Psoas muscle (tissue), 8 donors: ENCODE results near the gene ASB18. TPM values are rescaled to one million over a fixed set of nuclear protein-coding genes. Genes with fewer than 3 reads are reported as not detected.
A peak's percentile ranks its signal among the peaks of the same experiment; 100 is the strongest.

Experiments
- ATAC-seq, 4 donors: fragments of 200-7000 bp; cut with Tn5 transposase; one replicate each; pipeline ENCODE4 v1.9.1; 2020; ENCODE audit warnings: moderate library complexity in 3 of 4, mild to moderate bottlenecking in 2 of 4
- DNase-seq, 2 donors: peaks; one replicate each; pipeline ENCODE4 v3.0.0-alpha.2; 2020
- H3K27ac ChIP-seq: fragments of 200-600 bp; one replicate; pipeline ENCODE4 v1.8.0; 2022
- H3K27me3 ChIP-seq, 3 donors: fragments of 200-600 bp in 1 of 3; one replicate each; pipeline versions ENCODE4 v1.6.1 to v1.8.0; 2013 to 2022; ENCODE audit warnings: low read length in 2 of 3, mild to moderate bottlenecking in 2 of 3, moderate library complexity in 1 of 3; ENCODE audit not compliant: insufficient read depth in 3 of 3
- H3K36me3 ChIP-seq, 2 donors: fragments of 200-600 bp in 1 of 2; one replicate each; pipeline versions ENCODE4 v1.6.1 to v1.8.0; 2013 to 2022; ENCODE audit warnings: low read depth in 1 of 2, mild to moderate bottlenecking in 1 of 2, moderate library complexity in 1 of 2; ENCODE audit not compliant: insufficient read depth in 1 of 2
- H3K4me1 ChIP-seq: fragments of 200-600 bp; one replicate; pipeline ENCODE4 v1.8.0; 2022
- H3K4me3 ChIP-seq: fragments of 200-600 bp; one replicate; pipeline ENCODE4 v1.8.0; 2022; ENCODE audit warnings: mild to moderate bottlenecking
- H3K9me3 ChIP-seq: fragments of 200-600 bp; one replicate; pipeline ENCODE4 v1.8.0; 2022
- CTCF ChIP-seq: fragments of 200-600 bp; IDR thresholded peaks from one replicate; pipeline ENCODE4 v1.8.0; 2022; ENCODE audit warnings: antibody characterized with exemption
- WGBS, 3 donors: extraction: QIAGEN DNeasy Blood & Tissue Kit; methylation state at CpG; one replicate each; pipeline versions ENCODE4 v1.1.6 to v1.1.7; 2013; 5-methylcytosine and 5-hydroxymethylcytosine counted together
- intact Hi-C, 2 donors: fragments of 100-400 bp; cut with DNase I; formaldehyde crosslinking; loops; one replicate each; pipeline versions ENCODE4 v1.11.0 to v1.14.2; 2022
- polyA plus RNA-seq, 3 donors: library from polyadenylated mRNA; stranded (reverse); fragments of 200-250 nt; gene quantifications; one replicate each; pipeline ENCODE4 v1.2.3, GENCODE V29; 2013
- total RNA-seq, 4 donors: library from RNA; stranded (reverse); fragmentation: NEBNext Ultra II Directional in 2 of 4; extraction: Animal tissue kit (Norgen Biotek cat#: 25700) in 2 of 4; gene quantifications; one replicate each; pipeline versions ENCODE4 v1.2.1 to v1.2.4, GENCODE V29; 2021 to 2023
- donor health status: healthy with polysubstance abuse.
- donor health status: DM: no; HTN: no; CAD: no; lungs with moderate emphysema.
- donor health status: Bipolar disorder and iron deficiency.
- donor health status: healthy.
- donor health status: DM: yes; HTN: yes; CAD: no.
- donor health status: DM: no; HTN: no; CAD: no.
- donor health status: DM: no; HTN: no; CAD: no.
- donor health status: DM: yes; HTN: yes; CAD: no.

ASB18 gene
- total and polyA plus RNA-seq, 7 donors, result 0.04 to 9.3 (median 1.1) TPM

- no peaks in the 10 kb centered on the region for H3K36me3 ChIP-seq
- no peaks in the 10 kb centered on the region for H3K4me1 ChIP-seq
- intact Hi-C loops, result no loop called here
- no peak for DNase-seq
- H3K27me3 ChIP-seq, result no peaks in the 10 kb centered on the region
- no peak for ATAC-seq
- no peak overlapping the region for H3K27ac ChIP-seq
- H3K4me3 ChIP-seq, result no peak overlapping the region
- WGBS, 3 donors, result 88 to 96% (median 90%) methylated on average over 2 of the region's 2 CpGs
- H3K9me3 ChIP-seq, result no peaks in the 10 kb centered on the region
- no peak for TF ChIP-seq CTCF
Observed at GRCh38 chr2:236190674-236191073, 73.5 kb downstream of the ASB18 start.

GRCh38 chr2:236184701-236185100 lies 79.5 kb downstream of the ASB18 start:
- no peak for DNase-seq
- H3K27me3 ChIP-seq, result peaks cover 3 to 25% (median 3%) of the 10 kb centered on the region in 3 donors
- intact Hi-C loops, result loop anchor here in 1 of 2 donors (5.0 kb wide), 1 partner anchor 382 kb away; no protein-coding TSS in a partner anchor
- no peak for ATAC-seq
- H3K4me1 ChIP-seq, result peaks cover under 1% of the 10 kb centered on the region
- H3K9me3 ChIP-seq, result no peaks in the 10 kb centered on the region
- H3K4me3 ChIP-seq, result no peak overlapping the region
- H3K36me3 ChIP-seq, result no peaks in the 10 kb centered on the region
- 94 to 100% (median 95%) methylated on average over 4 of the region's 4 CpGs for WGBS, 3 donors
- H3K27ac ChIP-seq, result no peak overlapping the region
- no peak for TF ChIP-seq CTCF

DNA sequence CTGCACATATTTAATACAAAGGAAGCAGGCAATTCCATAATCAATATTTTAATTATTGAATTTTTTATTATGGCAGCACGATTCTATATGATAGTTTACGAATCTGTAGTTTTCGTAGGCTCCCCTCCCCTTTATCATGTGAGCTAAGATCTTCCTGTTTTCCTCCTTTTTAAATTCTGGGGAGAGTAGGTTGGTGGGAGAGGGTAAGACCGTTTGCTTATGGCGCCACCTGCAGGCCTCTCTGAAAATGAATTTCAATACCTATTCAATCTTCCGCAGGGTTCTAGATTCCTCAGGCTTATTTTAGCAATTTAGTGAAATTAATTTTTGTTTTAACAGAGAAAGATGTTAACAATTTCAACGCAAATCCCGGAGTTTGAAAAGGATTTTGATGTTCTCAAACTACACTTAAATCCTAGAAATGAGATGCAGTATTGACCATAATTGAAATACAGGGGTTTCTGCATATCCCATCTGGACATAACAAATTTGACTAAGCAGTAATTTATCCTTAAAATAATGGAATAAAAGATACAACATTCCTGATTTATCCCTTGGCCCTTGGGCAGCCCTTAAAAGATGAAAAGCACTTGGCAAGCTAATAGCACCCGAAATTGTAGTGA lies 83.3 kb downstream of the ASB18 start:
- Histone ChIP-seq H3K4me3 (no peak overlapping the region), H3K9me3 (no peaks in the 10 kb centered on the region), H3K27ac (no peak overlapping the region), H3K4me1 (peaks cover 20% of the 10 kb centered on the region), H3K27me3 (peaks cover 3 to 62% (median 20%) of the 10 kb centered on the region in 3 donors), H3K36me3 (no peaks in the 10 kb centered on the region)
- DNase-seq, result no peak
- intact Hi-C loops, result loop anchor here in 1 of 2 donors (5.0 kb wide), 1 partner anchor 379 kb away; no protein-coding TSS in a partner anchor
- no peak for ATAC-seq
- TF ChIP-seq CTCF, result peak; percentile 70
- WGBS, 3 donors, result 26 to 31% (median 29%) methylated on average over 9 of the region's 9 CpGs

GRCh38 chr2:236180076-236180816 lies 84.0 kb downstream of the ASB18 start:
- TF ChIP-seq CTCF, result no peak
- Histone ChIP-seq H3K9me3 (no peaks in the 10 kb centered on the region), H3K4me1 (peaks cover 20% of the 10 kb centered on the region), H3K36me3 (no peaks in the 10 kb centered on the region), H3K27ac (no peak overlapping the region), H3K27me3 (peaks cover 3 to 67% (median 20%) of the 10 kb centered on the region in 3 donors), H3K4me3 (no peak overlapping the region)
- DNase-seq (no peak), ATAC-seq (no peak)
- intact Hi-C loops, result loop anchor here in 1 of 2 donors (5.0 kb wide), 1 partner anchor 378 kb away; no protein-coding TSS in a partner anchor
- WGBS, 3 donors, result 21 to 26% (median 25%) methylated on average over 12 of the region's 12 CpGs
